NCI-H187 treated with DMSO at 0.1 percent for 48 hours (cell line): ENCODE data around the gene HVCN1.

ENCODE experiments used
- DNase-seq: peaks from one replicate; lab custom pipeline; 2025; lab: John Stamatoyannopoulos, UW

HVCN1 gene

GRCh38 chr12:110698171-110698902 lies 9.4 kb upstream of the HVCN1 start:
- DNase-seq: no peak

GRCh38 chr12:110697236-110697635 lies 8.3 kb upstream of the HVCN1 start:
- no peak for DNase-seq

- DNase-seq: no peak
Measured at GRCh38 chr12:110696283-110696682, 7.4 kb upstream of the HVCN1 start.

GRCh38 chr12:110694330-110694901 lies 5.5 kb upstream of the HVCN1 start:
- DNase-seq: no peak

- DNase-seq: no peak
Measured at GRCh38 chr12:110693731-110694130, 4.8 kb upstream of the HVCN1 start.

- DNase-seq: no peak
Measured at GRCh38 chr12:110690127-110690430, 1.2 kb upstream of the HVCN1 start.

- DNase-seq: no peak
Measured at GRCh38 chr12:110689281-110690126, 589 bp upstream of the HVCN1 start.

- no peak for DNase-seq
Measured at GRCh38 chr12:110687396-110688169, 1.3 kb downstream of the HVCN1 start.

GRCh38 chr12:110686294-110686903 lies 2.5 kb downstream of the HVCN1 start:
- no peak for DNase-seq

- no peak for DNase-seq
Measured at GRCh38 chr12:110684312-110684836, 4.5 kb downstream of the HVCN1 start.

- DNase-seq: no peak
Measured at GRCh38 chr12:110683888-110684287, 5.0 kb downstream of the HVCN1 start.

GRCh38 chr12:110680032-110680431 lies 8.9 kb downstream of the HVCN1 start:
- no peak for DNase-seq

GRCh38 chr12:110679201-110679600 lies 9.7 kb downstream of the HVCN1 start:
- no peak for DNase-seq

- DNase-seq: no peak
Measured at GRCh38 chr12:110677982-110678381, 10.9 kb downstream of the HVCN1 start.

- DNase-seq: no peak
Measured at GRCh38 chr12:110677206-110677911, 11.6 kb downstream of the HVCN1 start.

GRCh38 chr12:110676171-110676570 lies 12.7 kb downstream of the HVCN1 start:
- DNase-seq: no peak

GRCh38 chr12:110670161-110670701 lies 18.7 kb downstream of the HVCN1 start:
- no peak for DNase-seq

- no peak for DNase-seq
Measured at GRCh38 chr12:110669193-110669502, 19.8 kb downstream of the HVCN1 start.

- DNase-seq: no peak
Measured at GRCh38 chr12:110668480-110669192, 20.3 kb downstream of the HVCN1 start.

GRCh38 chr12:110667671-110668070 lies 21.2 kb downstream of the HVCN1 start:
- no peak for DNase-seq
